ENCODE data around the gene RPS27A. TPM values are rescaled to one million over a fixed set of nuclear protein-coding genes. Genes with fewer than 3 reads are reported as not detected.
"Not testable (repeated sequence)": the region's sequence is repeated elsewhere in the genome, so short reads cannot be mapped to it uniquely, and the experiment has no call there.

RPS27A gene
- total RNA-seq, 4 donors from 2014 or later = 884 to 1,266 (median 965) TPM

DNA sequence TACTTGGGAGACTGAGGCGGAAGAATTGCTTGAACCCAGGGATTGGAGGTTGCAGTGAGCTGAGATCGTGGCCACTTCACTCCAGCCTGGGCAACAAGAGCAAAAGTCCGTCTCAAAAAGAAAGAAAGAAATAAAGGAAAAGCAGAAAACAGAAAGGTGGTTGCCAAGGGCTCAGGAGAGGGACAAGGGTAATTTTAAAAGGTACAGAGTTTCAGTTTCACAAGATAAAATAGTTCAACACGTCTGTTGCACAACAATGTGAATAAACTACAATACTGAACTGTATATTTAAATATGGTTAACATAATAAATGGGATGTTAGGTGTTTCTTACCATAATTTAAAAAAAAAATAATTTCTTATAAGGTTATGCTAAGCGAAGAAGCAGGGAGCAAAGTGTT is 12.9 kb downstream of the RPS27A start:
- H3K36me3 ChIP-seq = peaks cover 0 to 94% of the 10 kb centered on the region in 2 donors
- in situ Hi-C loops (cut with MboI; ENCODE audit: low sequenced_read_pairs in 4 of 4) = no loop called here

DNA sequence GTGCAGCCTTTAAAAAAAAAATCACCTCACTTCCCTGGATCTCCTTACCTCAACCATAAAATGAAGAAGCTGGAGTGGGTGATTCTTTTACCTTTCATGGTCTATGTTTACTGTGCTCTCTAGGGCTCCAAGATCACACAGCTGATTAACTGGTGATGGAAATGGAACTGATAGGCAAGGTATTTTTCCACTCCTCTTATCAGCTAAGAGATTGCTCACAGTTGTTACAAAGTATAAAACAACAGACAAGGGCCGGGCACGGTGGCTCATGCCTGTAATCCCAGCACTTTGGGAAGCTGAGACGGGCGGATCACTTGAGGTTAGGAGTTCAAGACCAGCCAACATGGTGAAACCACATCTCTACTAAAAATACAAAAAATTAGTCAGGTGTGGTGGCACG is 14.5 kb downstream of the RPS27A start:
- Histone ChIP-seq H3K27me3 (no peaks in the 10 kb centered on the region), H3K36me3 (peaks cover 0 to 89% of the 10 kb centered on the region in 2 donors), H3K4me1 (no peaks in the 10 kb centered on the region), H3K27ac (no peak overlapping the region), H3K9me3 (no peaks in the 10 kb centered on the region), H3K4me3 (no peak overlapping the region)
- ATAC-seq = no peak
- in situ Hi-C loops (cut with MboI; ENCODE audit: low sequenced_read_pairs in 4 of 4) (no loop called here), intact Hi-C loops (cut with DNase I; ENCODE audit: low total_unique reads) (no loop called here)
- no peak for TF ChIP-seq POLR2A (IDR thresholded peaks at IDR 0.05)
- TF ChIP-seq, protein P1, sequence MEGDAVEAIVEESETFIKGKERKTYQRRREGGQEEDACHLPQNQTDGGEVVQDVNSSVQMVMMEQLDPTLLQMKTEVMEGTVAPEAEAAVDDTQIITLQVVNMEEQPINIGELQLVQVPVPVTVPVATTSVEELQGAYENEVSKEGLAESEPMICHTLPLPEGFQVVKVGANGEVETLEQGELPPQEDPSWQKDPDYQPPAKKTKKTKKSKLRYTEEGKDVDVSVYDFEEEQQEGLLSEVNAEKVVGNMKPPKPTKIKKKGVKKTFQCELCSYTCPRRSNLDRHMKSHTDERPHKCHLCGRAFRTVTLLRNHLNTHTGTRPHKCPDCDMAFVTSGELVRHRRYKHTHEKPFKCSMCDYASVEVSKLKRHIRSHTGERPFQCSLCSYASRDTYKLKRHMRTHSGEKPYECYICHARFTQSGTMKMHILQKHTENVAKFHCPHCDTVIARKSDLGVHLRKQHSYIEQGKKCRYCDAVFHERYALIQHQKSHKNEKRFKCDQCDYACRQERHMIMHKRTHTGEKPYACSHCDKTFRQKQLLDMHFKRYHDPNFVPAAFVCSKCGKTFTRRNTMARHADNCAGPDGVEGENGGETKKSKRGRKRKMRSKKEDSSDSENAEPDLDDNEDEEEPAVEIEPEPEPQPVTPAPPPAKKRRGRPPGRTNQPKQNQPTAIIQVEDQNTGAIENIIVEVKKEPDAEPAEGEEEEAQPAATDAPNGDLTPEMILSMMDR (IDR thresholded peaks at IDR 0.05 in 4 of 5, conservative IDR thresholded peaks at IDR 0.05 in 1 of 5) = no peak
- DNase-seq = no peak

More for the DNA sequence above, 12.9 kb downstream of the RPS27A start:
- intact Hi-C loops (cut with DNase I; ENCODE audit: low total_unique reads) = no loop called here
- DNase-seq = no peak
- Histone ChIP-seq H3K9me3 (no peaks in the 10 kb centered on the region), H3K4me3 (no peak overlapping the region), H3K4me1 (no peaks in the 10 kb centered on the region), H3K27me3 (no peaks in the 10 kb centered on the region), H3K27ac (no peak overlapping the region)
- no peak for ATAC-seq
- no peak for TF ChIP-seq POLR2A (IDR thresholded peaks at IDR 0.05)
- TF ChIP-seq, protein P1 (IDR thresholded peaks at IDR 0.05 in 4 of 5, conservative IDR thresholded peaks at IDR 0.05 in 1 of 5) = no peak

DNA sequence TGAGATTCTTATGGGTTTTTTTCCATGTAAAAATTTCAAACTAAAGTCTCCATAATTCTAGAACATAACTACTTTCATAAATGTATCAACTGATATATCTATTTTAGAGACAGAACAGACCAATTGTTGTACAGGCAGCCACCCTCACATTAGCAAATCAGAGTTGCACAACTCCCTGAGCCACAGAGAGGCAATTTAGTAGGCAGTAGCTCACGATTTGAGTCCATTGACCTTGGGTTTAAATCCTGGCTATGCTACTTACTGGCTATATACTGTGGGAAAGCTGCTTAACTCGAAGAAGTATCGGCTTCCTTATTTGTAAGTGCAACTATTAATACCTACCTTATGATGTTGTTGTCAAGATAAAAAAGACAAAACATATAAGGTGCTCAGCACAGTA is 20.3 kb downstream of the RPS27A start:
- Histone ChIP-seq H3K27ac (no peak overlapping the region), H3K4me3 (no peak overlapping the region), H3K27me3 (no peaks in the 10 kb centered on the region), H3K36me3 (peaks cover 0 to 63% of the 10 kb centered on the region in 2 donors), H3K4me1 (no peaks in the 10 kb centered on the region), H3K9me3 (no peaks in the 10 kb centered on the region)
- intact Hi-C loops (cut with DNase I; ENCODE audit: low total_unique reads) = no loop called here
- TF ChIP-seq, protein P1 (IDR thresholded peaks at IDR 0.05 in 4 of 5, conservative IDR thresholded peaks at IDR 0.05 in 1 of 5) = no peak
- no peak for TF ChIP-seq POLR2A (IDR thresholded peaks at IDR 0.05)
- no peak for ATAC-seq
- in situ Hi-C loops (cut with MboI; ENCODE audit: low sequenced_read_pairs in 4 of 4) = no loop called here
- no peak for DNase-seq

DNA sequence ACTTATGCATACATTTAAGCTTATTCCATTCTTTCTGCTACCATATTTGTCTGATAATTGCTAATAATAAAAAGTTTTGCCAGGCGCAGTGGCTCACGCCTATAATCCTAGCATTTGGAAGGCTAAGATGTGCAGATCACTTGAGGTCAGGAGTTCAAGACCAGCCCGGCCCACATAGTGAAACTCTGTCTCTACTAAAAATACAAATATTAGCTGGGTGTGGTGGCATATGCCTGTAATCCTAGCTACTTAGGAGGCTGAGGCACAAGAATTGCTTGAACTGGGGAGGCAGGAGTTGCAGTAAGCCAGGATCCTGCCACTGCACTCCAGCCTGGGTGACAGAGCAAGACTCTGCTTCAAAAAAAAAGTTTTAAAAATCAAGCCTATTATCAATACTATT is 27.1 kb downstream of the RPS27A start:
- H3K4me1 ChIP-seq; intact Hi-C loops (cut with DNase I; ENCODE audit: low total_unique reads); H3K27me3 ChIP-seq; H3K9me3 ChIP-seq; in situ Hi-C loops (cut with MboI; ENCODE audit: low sequenced_read_pairs in 4 of 4); DNase-seq; H3K4me3 ChIP-seq; H3K27ac ChIP-seq; ATAC-seq: not testable (repeated sequence)
- peaks cover 0 to 74% of the 10 kb centered on the region in 2 donors for H3K36me3 ChIP-seq

DNA sequence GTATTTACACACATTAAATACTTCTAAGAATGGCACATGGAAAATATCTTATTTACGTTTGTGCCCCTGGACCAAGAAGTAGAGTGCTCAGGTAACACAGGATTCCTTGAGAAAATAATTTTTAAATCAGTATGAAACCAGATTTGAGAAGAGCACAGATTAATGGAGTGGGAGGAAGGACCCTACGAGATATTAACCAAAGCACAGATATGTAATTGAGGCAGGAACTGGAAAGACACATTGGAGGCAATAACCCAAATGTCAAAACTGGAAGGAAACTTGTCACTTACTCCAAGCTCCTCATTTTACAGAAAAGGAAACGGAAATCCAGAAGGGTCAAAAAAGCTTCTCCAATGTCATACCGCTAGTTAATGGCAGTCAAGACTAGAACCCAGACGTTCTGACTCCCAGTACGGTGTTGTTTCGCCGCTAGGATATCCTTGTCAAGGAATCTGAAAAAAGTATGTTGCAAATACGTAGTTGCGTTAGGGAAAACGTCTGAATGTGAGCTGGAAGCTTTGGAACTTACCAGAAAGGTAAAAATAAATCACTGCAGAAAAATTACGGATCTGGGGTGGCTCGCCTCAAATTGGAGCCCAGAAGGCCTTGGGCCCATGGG is 35.9 kb downstream of the RPS27A start:
- no peaks in the 10 kb centered on the region for H3K27me3 ChIP-seq
- in situ Hi-C loops (cut with MboI; ENCODE audit: low sequenced_read_pairs in 4 of 4) = no loop called here

More for the DNA sequence above, 35.9 kb downstream of the RPS27A start:
- Histone ChIP-seq H3K27ac (peak overlapping the region; percentile 81 to 93 (median 88)), H3K4me1 (peaks cover 6 to 16% of the 10 kb centered on the region in 2 donors), H3K36me3 (peaks cover 0 to 38% of the 10 kb centered on the region in 2 donors), H3K9me3 (no peaks in the 10 kb centered on the region), H3K4me3 (peak overlapping the region; percentile 75 to 83 (median 79))
- DNase-seq (no peak), ATAC-seq (peak in 1 of 2 donors; percentile 22)
- TF ChIP-seq POLR2A (IDR thresholded peaks at IDR 0.05) = no peak
- TF ChIP-seq, protein P1 (IDR thresholded peaks at IDR 0.05 in 4 of 5, conservative IDR thresholded peaks at IDR 0.05 in 1 of 5) = no peak
- intact Hi-C loops (cut with DNase I; ENCODE audit: low total_unique reads) = loop anchor here (5.0 kb wide), 2 partner anchors 149 to 249 kb away; partner anchors contain the start of genes CCDC88A and CFAP36

Measured in gastrocnemius medialis (tissue), 4 donors.